Natural killer cell (primary cell): Measurements from ENCODE around the gene NOG. TPM values are rescaled to one million over a fixed set of nuclear protein-coding genes. Genes with fewer than 3 reads are reported as not detected.

Source experiments
- ATAC-seq, 3 donors: fragments of 150-1000 bp in 2 of 3; fragments of 200-7000 bp in 1 of 3; cut with Tn5 transposase; 1 replicate in 1 of 3; 2 replicates in 2 of 3; pipeline ENCODE4 v1.10.0; 2021; ENCODE audit warnings: mild to moderate bottlenecking in 2 of 3, moderate library complexity in 2 of 3
- DNase-seq, 2 donors: peaks; one replicate each; pipeline versions ENCODE4 v3.0.0 to v3.0.0-alpha.2; 2013 to 2021; ENCODE audit warnings: mixed read lengths in 1 of 2
- H3K27ac ChIP-seq: one replicate; pipeline ENCODE4 v1.5.1; 2013; ENCODE audit warnings: mild to moderate bottlenecking, low read length
- H3K27me3 ChIP-seq: one replicate; pipeline ENCODE4 v1.6.1; 2013; ENCODE audit warnings: low read length; ENCODE audit not compliant: control insufficient read depth, insufficient read depth
- H3K36me3 ChIP-seq: one replicate; pipeline ENCODE4 v1.6.1; 2013; ENCODE audit warnings: low read length; ENCODE audit not compliant: control insufficient read depth, insufficient read depth
- H3K4me1 ChIP-seq: one replicate; pipeline ENCODE4 v1.6.1; 2013; ENCODE audit warnings: low read length; ENCODE audit not compliant: control insufficient read depth, insufficient read depth
- H3K4me3 ChIP-seq: one replicate; pipeline ENCODE4 v1.5.1; 2013; ENCODE audit warnings: low read length
- H3K9me3 ChIP-seq: one replicate; pipeline ENCODE4 v1.6.1; 2013; ENCODE audit warnings: low read length; ENCODE audit not compliant: control insufficient read depth, insufficient read depth
- H3K27ac Mint-ChIP-seq, 2 donors: one replicate each; pipeline ENCODE4 v1.8.0; 2022; ENCODE audit warnings: mild to moderate bottlenecking in 2 of 2, mixed read lengths in 2 of 2, moderate library complexity in 1 of 2
- H3K27me3 Mint-ChIP-seq, 2 donors: one replicate each; pipeline ENCODE4 v1.8.0; 2022; ENCODE audit warnings: low read depth in 2 of 2, mixed read lengths in 2 of 2
- H3K36me3 Mint-ChIP-seq: one replicate; pipeline ENCODE4 v1.8.0; 2022; ENCODE audit warnings: mixed read lengths
- H3K4me1 Mint-ChIP-seq, 2 donors: one replicate each; pipeline ENCODE4 v1.8.0; 2022; ENCODE audit warnings: mixed read lengths in 2 of 2
- H3K4me3 Mint-ChIP-seq: one replicate; pipeline ENCODE4 v1.8.0; 2022; ENCODE audit warnings: mild to moderate bottlenecking, moderate library complexity, mixed read lengths
- H3K9me3 Mint-ChIP-seq, 2 donors: one replicate each; pipeline ENCODE4 v1.8.0; 2022; ENCODE audit warnings: mixed read lengths in 2 of 2
- CTCF ChIP-seq: fragments of 200-600 bp; IDR thresholded peaks from one replicate; pipeline ENCODE4 v1.8.0; 2022; ENCODE audit warnings: antibody characterized with exemption
- WGBS: methylation state at CpG from one replicate; pipeline ENCODE4 v1.1.7; 2013; ENCODE audit warnings: missing lambda C conversion rate; ENCODE audit not compliant: insufficient coverage; 5-methylcytosine and 5-hydroxymethylcytosine counted together
- intact Hi-C: fragments of 100-400 bp; cut with micrococcal nuclease; formaldehyde crosslinking; loops from one replicate; pipeline ENCODE4 v1.14.2; 2022
- total RNA-seq, 4 donors: library from RNA; stranded (reverse); fragments of 120-200 nt in 1 of 4; gene quantifications; one replicate each; pipeline versions ENCODE4 v1.2.3 to v1.2.4, GENCODE V29; 2013 to 2022

The NOG gene
- total RNA-seq, 3 donors from 2014 or later (not counting 1 experiment from before 2014, with no cell fraction given) = 0.19 to 0.77 (median 0.38) TPM

- intact Hi-C loops = no loop called here
- 64% methylated on average over 7 of the region's 7 CpGs for WGBS
- no peak for ATAC-seq
- H3K36me3 ChIP-seq = no peaks in the 10 kb centered on the region
- H3K4me3 ChIP-seq = no peak overlapping the region
- Mint-ChIP-seq H3K4me1 (peaks cover 0 to 4% of the 10 kb centered on the region in 2 donors), H3K27ac (no peak overlapping the region), H3K9me3 (no peaks in the 10 kb centered on the region), H3K27me3 (peaks cover 39 to 75% of the 10 kb centered on the region in 2 donors), H3K4me3 (no peak overlapping the region), H3K36me3 (no peaks in the 10 kb centered on the region)
- no peak for TF ChIP-seq CTCF
- no peaks in the 10 kb centered on the region for H3K9me3 ChIP-seq
- H3K4me1 ChIP-seq = no peaks in the 10 kb centered on the region
- no peak for DNase-seq
- peaks cover 5% of the 10 kb centered on the region for H3K27me3 ChIP-seq
- H3K27ac ChIP-seq = no peak overlapping the region
Observed at GRCh38 chr17:56603486-56604238, 10.2 kb downstream of the NOG start.

- no peak for DNase-seq
- Mint-ChIP-seq H3K36me3 (no peaks in the 10 kb centered on the region), H3K27ac (no peak overlapping the region), H3K4me1 (no peaks in the 10 kb centered on the region), H3K4me3 (no peak overlapping the region), H3K9me3 (no peaks in the 10 kb centered on the region), H3K27me3 (peaks cover 33 to 69% of the 10 kb centered on the region in 2 donors)
- no peak for TF ChIP-seq CTCF
- Histone ChIP-seq H3K4me3 (no peak overlapping the region), H3K27ac (no peak overlapping the region), H3K27me3 (peaks cover 4% of the 10 kb centered on the region), H3K36me3 (no peaks in the 10 kb centered on the region), H3K4me1 (no peaks in the 10 kb centered on the region), H3K9me3 (no peaks in the 10 kb centered on the region)
- intact Hi-C loops = no loop called here
- 35% methylated on average over 1 of the region's 1 CpG for WGBS
- ATAC-seq = no peak
Observed at GRCh38 chr17:56604691-56605290, 11.3 kb downstream of the NOG start.

GRCh38 chr17:56608944-56609343, 15.4 kb downstream of the NOG start:
- no peaks in the 10 kb centered on the region for H3K4me1 ChIP-seq
- Mint-ChIP-seq H3K27ac (no peak overlapping the region), H3K27me3 (peaks cover 28 to 65% of the 10 kb centered on the region in 2 donors), H3K4me3 (no peak overlapping the region), H3K9me3 (no peaks in the 10 kb centered on the region), H3K4me1 (no peaks in the 10 kb centered on the region), H3K36me3 (no peaks in the 10 kb centered on the region)
- no peaks in the 10 kb centered on the region for H3K9me3 ChIP-seq
- no peak for TF ChIP-seq CTCF
- H3K27me3 ChIP-seq = no peaks in the 10 kb centered on the region
- 78% methylated on average over 3 of the region's 4 CpGs for WGBS
- no peaks in the 10 kb centered on the region for H3K36me3 ChIP-seq
- ATAC-seq (no peak), DNase-seq (no peak)
- intact Hi-C loops = no loop called here
- H3K4me3 ChIP-seq = no peak overlapping the region
- H3K27ac ChIP-seq = no peak overlapping the region
